ENCODE results near the gene TNNC1.

The TNNC1 gene

GRCh38 chr3:52484680-52485461 lies 31.0 kb upstream of the TNNC1 start:
- DNase-seq (ENCODE audit: low read depth in 2 of 2) = no peak

- DNase-seq (ENCODE audit: low read depth in 2 of 2) = no peak
These were observed 29.9 kb upstream of the TNNC1 start for GRCh38 chr3:52483577-52484381.

GRCh38 chr3:52483081-52483480 lies 29.2 kb upstream of the TNNC1 start:
- no peak for DNase-seq (ENCODE audit: low read depth in 2 of 2)

GRCh38 chr3:52481819-52482521 lies 28.1 kb upstream of the TNNC1 start:
- no peak for DNase-seq (ENCODE audit: low read depth in 2 of 2)

- DNase-seq (ENCODE audit: low read depth in 2 of 2) = no peak
These were observed 27.2 kb upstream of the TNNC1 start for GRCh38 chr3:52480768-52481715.

- DNase-seq (ENCODE audit: low read depth in 2 of 2) = no peak
These were observed 26.2 kb upstream of the TNNC1 start for GRCh38 chr3:52479877-52480575.

- DNase-seq (ENCODE audit: low read depth in 2 of 2) = no peak
These were observed 25.4 kb upstream of the TNNC1 start for GRCh38 chr3:52479037-52479876.

GRCh38 chr3:52477796-52478095 lies 23.9 kb upstream of the TNNC1 start:
- no peak for DNase-seq (ENCODE audit: low read depth in 2 of 2)

GRCh38 chr3:52477076-52477795 lies 23.4 kb upstream of the TNNC1 start:
- DNase-seq (ENCODE audit: low read depth in 2 of 2) = no peak

- DNase-seq (ENCODE audit: low read depth in 2 of 2) = no peak
These were observed 19.2 kb upstream of the TNNC1 start for GRCh38 chr3:52473026-52473425.

GRCh38 chr3:52472239-52473000 lies 18.6 kb upstream of the TNNC1 start:
- no peak for DNase-seq (ENCODE audit: low read depth in 2 of 2)

- no peak for DNase-seq (ENCODE audit: low read depth in 2 of 2)
These were observed 17.8 kb upstream of the TNNC1 start for GRCh38 chr3:52471371-52472238.

GRCh38 chr3:52470920-52471319 lies 17.1 kb upstream of the TNNC1 start:
- no peak for DNase-seq (ENCODE audit: low read depth in 2 of 2)

- DNase-seq (ENCODE audit: low read depth in 2 of 2) = no peak
These were observed 15.2 kb upstream of the TNNC1 start for GRCh38 chr3:52469001-52469400.

GRCh38 chr3:52468336-52468735 lies 14.5 kb upstream of the TNNC1 start:
- no peak for DNase-seq (ENCODE audit: low read depth in 2 of 2)

- DNase-seq (ENCODE audit: low read depth in 2 of 2) = no peak
These were observed 9.6 kb upstream of the TNNC1 start for GRCh38 chr3:52463416-52463815.

GRCh38 chr3:52461874-52462273 lies 8.0 kb upstream of the TNNC1 start:
- no peak for DNase-seq (ENCODE audit: low read depth in 2 of 2)

Data from stimulated activated CD8-positive, alpha-beta memory T cell treated with anti-CD3 and anti-CD28 coated beads, Interleukin-15, amount 100 ng/mL, for 4 hours (primary cell).